Measurements from ENCODE around the gene DPP10.

DPP10 gene

DNA sequence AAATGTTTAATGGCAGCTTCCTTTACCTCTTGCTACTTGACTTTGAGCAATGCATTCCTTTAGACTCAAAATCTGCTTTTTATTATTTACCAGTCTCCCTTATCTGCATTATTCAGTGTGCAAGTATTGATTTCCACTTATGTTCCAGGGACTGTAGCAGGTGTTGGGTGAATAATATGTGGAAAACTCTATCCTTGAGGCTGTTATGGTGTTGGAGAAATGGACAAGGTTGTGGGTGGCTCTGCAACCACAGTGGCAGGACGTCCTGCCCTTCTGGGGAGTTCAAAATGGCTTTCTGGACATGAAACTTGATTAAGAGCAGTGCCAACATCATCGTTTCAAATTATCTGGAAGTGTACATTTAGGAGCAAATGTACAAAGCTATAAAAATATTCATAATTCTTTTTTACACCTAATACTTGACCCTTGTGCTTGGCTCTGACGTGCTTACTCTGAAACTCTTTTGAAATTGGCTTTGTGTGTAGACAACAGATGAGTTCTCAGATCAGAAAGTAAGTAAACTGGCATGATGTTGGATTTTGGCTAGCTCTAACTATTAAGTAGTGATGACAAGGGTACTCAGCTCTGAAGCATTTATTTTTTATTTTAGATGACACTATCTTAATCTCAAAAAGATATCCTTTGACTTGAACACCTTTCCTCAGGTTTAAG, 766.2 kb downstream of the DPP10 start:
- Histone ChIP-seq H3K27me3 (ENCODE audit: control insufficient read depth, insufficient read depth, low read length) (no peaks in the 10 kb centered on the region), H3K27ac (no peak overlapping the region), H3K79me2 (no peaks in the 10 kb centered on the region), H2AFZ (no peak overlapping the region), H3K9ac (no peak overlapping the region), H3K4me2 (ENCODE audit: low read length) (no peak overlapping the region), H3K4me1 (no peaks in the 10 kb centered on the region), H3K36me3 (ENCODE audit: control insufficient read depth, insufficient read depth, low read length) (no peaks in the 10 kb centered on the region), H3K4me3 (ENCODE audit: low read depth, low read length) (no peak overlapping the region), H3K9me3 (ENCODE audit: control insufficient read depth, low read length) (no peaks in the 10 kb centered on the region)
- TF ChIP-seq, protein P1, sequence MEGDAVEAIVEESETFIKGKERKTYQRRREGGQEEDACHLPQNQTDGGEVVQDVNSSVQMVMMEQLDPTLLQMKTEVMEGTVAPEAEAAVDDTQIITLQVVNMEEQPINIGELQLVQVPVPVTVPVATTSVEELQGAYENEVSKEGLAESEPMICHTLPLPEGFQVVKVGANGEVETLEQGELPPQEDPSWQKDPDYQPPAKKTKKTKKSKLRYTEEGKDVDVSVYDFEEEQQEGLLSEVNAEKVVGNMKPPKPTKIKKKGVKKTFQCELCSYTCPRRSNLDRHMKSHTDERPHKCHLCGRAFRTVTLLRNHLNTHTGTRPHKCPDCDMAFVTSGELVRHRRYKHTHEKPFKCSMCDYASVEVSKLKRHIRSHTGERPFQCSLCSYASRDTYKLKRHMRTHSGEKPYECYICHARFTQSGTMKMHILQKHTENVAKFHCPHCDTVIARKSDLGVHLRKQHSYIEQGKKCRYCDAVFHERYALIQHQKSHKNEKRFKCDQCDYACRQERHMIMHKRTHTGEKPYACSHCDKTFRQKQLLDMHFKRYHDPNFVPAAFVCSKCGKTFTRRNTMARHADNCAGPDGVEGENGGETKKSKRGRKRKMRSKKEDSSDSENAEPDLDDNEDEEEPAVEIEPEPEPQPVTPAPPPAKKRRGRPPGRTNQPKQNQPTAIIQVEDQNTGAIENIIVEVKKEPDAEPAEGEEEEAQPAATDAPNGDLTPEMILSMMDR (IDR thresholded peaks at IDR 0.05) = no peak

DNA sequence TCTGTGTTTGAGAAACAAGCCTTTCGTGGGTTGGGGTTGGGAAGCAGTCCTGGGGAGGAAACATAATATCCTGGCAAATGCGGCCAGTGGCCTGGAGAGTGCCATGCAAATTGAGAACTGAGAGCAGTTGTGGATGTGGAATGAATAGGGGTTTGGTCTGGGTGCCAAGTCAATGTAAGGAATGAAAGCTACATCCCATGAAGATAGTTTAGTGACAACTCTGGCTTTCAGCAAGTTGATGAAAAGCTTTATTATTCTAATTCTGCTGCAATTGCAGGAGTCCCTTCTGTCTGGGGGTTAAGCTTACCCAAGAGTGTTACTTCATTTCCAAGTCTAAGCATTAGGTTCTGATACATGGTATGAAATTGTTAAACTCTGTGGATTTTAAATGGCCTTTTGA, 771.6 kb downstream of the DPP10 start:
- Histone ChIP-seq H2AFZ (no peak overlapping the region), H3K36me3 (ENCODE audit: control insufficient read depth, insufficient read depth, low read length) (no peaks in the 10 kb centered on the region), H3K4me3 (ENCODE audit: low read depth, low read length) (no peak overlapping the region), H3K4me2 (ENCODE audit: low read length) (no peak overlapping the region), H3K79me2 (no peaks in the 10 kb centered on the region), H3K9ac (no peak overlapping the region), H3K27me3 (ENCODE audit: control insufficient read depth, insufficient read depth, low read length) (no peaks in the 10 kb centered on the region), H3K4me1 (no peaks in the 10 kb centered on the region), H3K9me3 (ENCODE audit: control insufficient read depth, low read length) (no peaks in the 10 kb centered on the region), H3K27ac (no peak overlapping the region)
- TF ChIP-seq, protein P1 (IDR thresholded peaks at IDR 0.05) = no peak

DNA sequence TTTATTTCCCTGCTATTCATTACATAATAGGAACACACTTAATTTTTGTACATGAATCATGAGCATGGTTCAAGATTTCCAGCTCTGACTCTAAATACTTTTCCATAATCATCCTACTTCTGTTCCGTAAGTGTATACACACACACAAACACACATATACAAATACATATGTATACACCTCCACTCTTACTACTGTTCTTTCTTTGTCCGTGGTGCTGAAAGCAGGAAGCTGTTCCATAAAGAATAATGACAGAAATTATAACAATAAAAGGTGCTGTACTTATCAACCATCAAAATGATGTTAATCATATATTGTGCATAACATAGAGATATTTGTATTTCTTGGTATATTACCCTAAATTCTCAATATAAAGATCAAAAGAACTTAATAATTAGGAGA, 776.9 kb downstream of the DPP10 start:
- Histone ChIP-seq H3K4me3 (ENCODE audit: low read depth, low read length) (no peak overlapping the region), H3K27me3 (ENCODE audit: control insufficient read depth, insufficient read depth, low read length) (no peaks in the 10 kb centered on the region), H2AFZ (no peak overlapping the region), H3K27ac (no peak overlapping the region), H3K9ac (no peak overlapping the region), H3K36me3 (ENCODE audit: control insufficient read depth, insufficient read depth, low read length) (no peaks in the 10 kb centered on the region), H3K4me1 (no peaks in the 10 kb centered on the region), H3K4me2 (ENCODE audit: low read length) (no peak overlapping the region), H3K9me3 (ENCODE audit: control insufficient read depth, low read length) (no peaks in the 10 kb centered on the region), H3K79me2 (no peaks in the 10 kb centered on the region)
- TF ChIP-seq, protein P1 (IDR thresholded peaks at IDR 0.05) = no peak

DNA sequence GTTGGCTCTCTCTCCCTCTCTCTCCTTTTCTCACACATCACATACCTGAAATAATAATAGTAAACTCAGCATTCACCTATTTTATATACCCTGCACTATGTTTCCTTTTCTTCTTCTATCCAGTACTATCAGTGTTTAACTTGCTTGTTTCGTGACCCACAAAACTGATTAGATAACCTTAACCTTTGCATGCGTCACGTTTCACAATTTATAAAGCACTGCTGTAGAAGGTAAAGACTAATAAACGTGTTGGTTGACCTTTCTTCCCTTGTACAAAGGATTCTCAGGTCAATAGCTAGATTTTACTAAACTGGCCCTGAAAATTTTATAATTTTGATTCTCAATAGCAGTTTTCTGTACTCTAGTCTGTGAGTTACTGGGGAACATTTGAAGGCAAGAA, 791.7 kb downstream of the DPP10 start:
- H3K9ac ChIP-seq = no peak overlapping the region
- H3K9me3 ChIP-seq (ENCODE audit: control insufficient read depth, low read length) = no peaks in the 10 kb centered on the region
- H2AFZ ChIP-seq = no peak overlapping the region
- H3K79me2 ChIP-seq = no peaks in the 10 kb centered on the region
- no peaks in the 10 kb centered on the region for H3K36me3 ChIP-seq (ENCODE audit: control insufficient read depth, insufficient read depth, low read length)
- H3K4me3 ChIP-seq (ENCODE audit: low read depth, low read length) = no peak overlapping the region
- no peak overlapping the region for H3K4me2 ChIP-seq (ENCODE audit: low read length)
- no peaks in the 10 kb centered on the region for H3K4me1 ChIP-seq
- TF ChIP-seq, protein P1 (IDR thresholded peaks at IDR 0.05) = no peak
- H3K27me3 ChIP-seq (ENCODE audit: control insufficient read depth, insufficient read depth, low read length) = no peaks in the 10 kb centered on the region
- H3K27ac ChIP-seq = no peak overlapping the region

DNA sequence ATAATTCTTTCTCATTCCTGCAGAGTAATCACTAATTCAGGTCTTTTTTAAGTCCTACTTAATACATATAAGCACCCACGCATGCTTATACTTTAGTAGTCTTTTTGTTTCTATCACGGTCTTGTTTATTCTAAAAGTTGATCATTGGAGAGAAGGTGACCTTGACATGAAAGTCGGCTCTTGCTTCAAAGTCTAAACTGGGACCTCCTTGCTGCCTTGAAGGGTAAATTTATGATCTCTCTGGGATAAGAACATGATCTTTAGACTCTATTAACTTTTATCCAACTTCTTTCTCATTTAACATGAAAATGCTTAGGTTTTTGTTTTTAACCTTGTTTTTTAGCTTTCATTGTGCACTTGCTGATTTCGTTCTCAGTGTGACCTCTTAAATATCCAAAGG, 792.3 kb downstream of the DPP10 start:
- H3K9ac ChIP-seq = no peak overlapping the region

More for the DNA sequence above, 792.3 kb downstream of the DPP10 start:
- no peak overlapping the region for H3K27ac ChIP-seq
- H3K4me3 ChIP-seq (ENCODE audit: low read depth, low read length) = no peak overlapping the region
- H2AFZ ChIP-seq = no peak overlapping the region
- H3K79me2 ChIP-seq = no peaks in the 10 kb centered on the region
- H3K27me3 ChIP-seq (ENCODE audit: control insufficient read depth, insufficient read depth, low read length) = no peaks in the 10 kb centered on the region
- H3K4me1 ChIP-seq = no peaks in the 10 kb centered on the region
- TF ChIP-seq, protein P1 (IDR thresholded peaks at IDR 0.05) = no peak
- no peaks in the 10 kb centered on the region for H3K9me3 ChIP-seq (ENCODE audit: control insufficient read depth, low read length)
- no peak overlapping the region for H3K4me2 ChIP-seq (ENCODE audit: low read length)
- no peaks in the 10 kb centered on the region for H3K36me3 ChIP-seq (ENCODE audit: control insufficient read depth, insufficient read depth, low read length)

Measured in parathyroid adenoma (tissue), 2 donors.